ENCODE data around the gene TGM3.

The TGM3 gene

GRCh38 chr20:2338411-2339066 is 42.7 kb downstream of the TGM3 start:
- no peak for DNase-seq (ENCODE audit: low spot score)

DNA sequence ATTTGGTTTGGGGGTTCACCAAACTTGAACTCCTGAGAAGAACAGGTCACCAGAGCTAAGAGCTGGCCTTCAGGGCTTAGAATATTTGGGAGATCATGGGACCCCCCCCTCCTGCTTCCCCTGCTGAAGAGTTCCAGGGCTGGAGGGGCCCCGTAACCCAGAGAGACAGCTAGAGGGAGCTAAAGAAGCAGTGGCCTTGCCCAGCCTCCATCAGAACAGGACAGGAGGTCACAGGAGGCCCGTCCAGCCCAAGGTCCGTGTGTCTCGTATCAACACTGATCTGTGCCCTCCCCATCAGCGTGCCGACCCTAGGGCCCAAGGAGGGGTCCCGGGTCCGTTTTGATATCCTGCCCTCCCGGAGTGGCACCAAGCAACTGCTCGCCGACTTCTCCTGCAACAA is 44.3 kb downstream of the TGM3 start:
- DNase-seq (ENCODE audit: low spot score) = no peak

DNA sequence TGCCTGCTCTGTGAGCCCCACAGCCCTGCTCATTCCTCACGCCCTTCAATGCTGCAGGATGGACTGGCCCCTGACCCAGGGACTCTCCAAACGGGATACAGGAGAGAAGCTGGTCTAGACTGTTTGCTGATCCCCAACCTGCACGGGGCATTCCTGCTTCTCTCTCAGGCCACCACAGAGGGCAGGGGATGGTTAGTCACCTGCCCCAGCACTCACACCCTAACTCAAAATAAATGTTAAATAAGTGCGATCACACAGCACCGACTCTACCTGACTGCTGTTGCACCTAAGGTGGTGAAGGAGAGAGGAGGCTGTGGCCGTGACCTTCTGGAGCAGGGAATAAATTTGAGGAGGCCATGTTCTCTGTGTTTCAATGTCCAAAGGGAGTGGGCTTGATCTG is 45.0 kb downstream of the TGM3 start:
- DNase-seq (ENCODE audit: low spot score) = no peak

GRCh38 chr20:2341336-2341735 is 45.5 kb downstream of the TGM3 start:
- no peak for DNase-seq (ENCODE audit: low spot score)

DNA sequence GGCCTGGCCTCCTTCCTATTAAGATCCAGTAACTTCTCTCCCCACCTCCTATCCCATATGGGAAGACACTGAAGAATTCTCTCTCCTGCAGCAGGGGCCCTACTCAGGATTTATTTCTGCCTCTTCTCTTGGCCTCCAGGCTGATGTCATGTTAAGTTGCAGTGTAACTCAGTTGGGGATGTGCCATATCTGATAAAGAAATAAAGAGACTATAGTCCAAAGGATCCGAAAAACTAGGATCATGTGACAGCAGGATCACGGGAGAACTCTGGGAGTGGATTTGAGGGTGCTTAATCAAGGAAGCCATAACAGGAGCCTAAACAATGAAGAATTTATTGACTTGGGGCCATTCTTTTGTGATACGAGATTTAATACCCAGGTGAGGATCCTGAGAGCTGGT is 46.4 kb downstream of the TGM3 start:
- DNase-seq (ENCODE audit: low spot score) = no peak

- DNase-seq (ENCODE audit: low spot score) = no peak
These were observed 50.4 kb downstream of the TGM3 start for GRCh38 chr20:2346188-2346587.

- DNase-seq (ENCODE audit: low spot score) = no peak
These were observed 52.5 kb downstream of the TGM3 start for GRCh38 chr20:2348336-2348735.

DNA sequence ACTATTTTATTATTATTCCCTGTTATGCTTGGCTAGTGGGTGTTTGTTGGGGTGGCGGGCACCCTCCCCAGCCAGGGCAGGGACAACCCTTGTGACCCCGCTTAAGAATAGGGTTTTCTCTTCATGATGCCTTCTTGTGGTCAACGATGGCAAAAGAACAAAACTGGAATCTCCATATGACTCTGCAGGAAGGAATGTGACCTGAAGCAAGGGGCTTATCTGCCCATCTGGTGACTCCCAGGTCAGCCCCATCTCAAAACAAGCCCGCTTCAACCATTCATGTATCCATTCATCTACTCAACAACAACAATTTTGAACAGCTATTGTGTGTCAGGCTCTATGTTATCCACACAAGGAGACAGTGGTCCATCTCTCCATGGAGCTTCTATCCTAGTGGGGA is 54.0 kb downstream of the TGM3 start:
- no peak for DNase-seq (ENCODE audit: low spot score)

- no peak for DNase-seq (ENCODE audit: low spot score)
These were observed 54.8 kb downstream of the TGM3 start for GRCh38 chr20:2350606-2351005.

DNA sequence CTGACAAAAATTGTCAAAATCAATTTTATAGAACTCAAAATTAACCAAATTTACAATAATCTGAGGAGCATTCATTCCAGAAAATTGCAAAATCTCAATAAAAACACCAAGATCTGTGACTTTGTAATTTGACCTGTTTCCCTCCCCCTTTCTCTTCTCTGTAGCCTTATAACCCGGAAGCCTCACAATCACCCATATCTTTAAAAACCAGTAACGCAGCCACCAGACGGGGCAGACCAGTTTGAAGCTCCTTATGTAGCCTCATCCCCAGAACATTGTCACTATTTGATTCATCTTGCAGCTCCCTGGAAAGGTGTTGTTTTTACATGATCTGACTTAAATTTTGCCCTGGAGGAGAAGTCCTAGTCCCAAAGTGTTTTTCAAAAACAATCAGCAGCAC is 57.4 kb downstream of the TGM3 start:
- DNase-seq (ENCODE audit: low spot score) = no peak

- DNase-seq (ENCODE audit: low spot score) = no peak
These were observed 61.3 kb downstream of the TGM3 start for GRCh38 chr20:2357114-2357513.

- DNase-seq (ENCODE audit: low spot score) = no peak
These were observed 62.2 kb downstream of the TGM3 start for GRCh38 chr20:2358006-2358405.

GRCh38 chr20:2361035-2361593 is 65.3 kb downstream of the TGM3 start:
- no peak for DNase-seq (ENCODE audit: low spot score)

DNA sequence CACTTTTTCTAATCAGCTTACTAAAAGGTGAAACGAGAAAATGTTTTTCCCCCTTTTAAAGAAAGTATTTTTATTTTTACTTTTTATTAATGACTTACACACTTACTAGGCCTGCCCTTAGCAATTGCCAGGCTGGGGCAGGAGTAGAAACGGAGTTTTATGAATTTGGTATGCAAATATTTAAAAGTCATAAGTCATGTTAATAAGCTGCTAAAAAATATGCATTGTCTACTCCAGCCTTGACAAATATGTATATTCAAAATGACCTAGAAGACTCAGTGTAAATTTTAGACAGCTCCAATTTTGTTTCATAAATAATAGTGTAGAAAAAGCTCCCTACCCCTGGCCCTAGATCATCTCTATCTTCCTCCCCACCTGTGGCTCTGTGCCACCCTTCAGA is 67.4 kb downstream of the TGM3 start:
- no peak for DNase-seq (ENCODE audit: low spot score)

DNA sequence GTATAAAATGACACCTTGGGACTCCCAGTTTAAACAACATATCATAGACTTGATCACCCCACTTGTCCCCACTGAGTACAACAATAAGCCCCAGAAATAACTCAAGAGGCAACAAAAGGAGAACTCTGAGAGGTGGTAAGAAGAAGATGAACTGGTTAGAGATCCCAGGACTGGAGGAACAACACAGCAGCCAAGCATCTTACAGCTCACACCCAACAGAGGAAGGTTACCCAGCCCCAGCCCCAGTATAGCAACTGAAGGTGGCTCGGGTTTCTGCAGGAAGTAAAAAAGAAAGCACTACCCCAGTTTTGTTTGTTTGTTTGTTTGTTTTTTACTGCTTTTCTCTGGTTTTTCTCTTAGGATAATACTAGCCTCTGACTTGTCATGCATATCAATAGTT is 67.8 kb downstream of the TGM3 start:
- no peak for DNase-seq (ENCODE audit: low spot score)

GRCh38 chr20:2364044-2364443 is 68.2 kb downstream of the TGM3 start:
- no peak for DNase-seq (ENCODE audit: low spot score)

- no peak for DNase-seq (ENCODE audit: low spot score)
These were observed 69.3 kb downstream of the TGM3 start for GRCh38 chr20:2365091-2365490.

GRCh38 chr20:2365666-2366065 is 69.9 kb downstream of the TGM3 start:
- no peak for DNase-seq (ENCODE audit: low spot score)

GRCh38 chr20:2368621-2369020 is 72.8 kb downstream of the TGM3 start:
- no peak for DNase-seq (ENCODE audit: low spot score)

DNA sequence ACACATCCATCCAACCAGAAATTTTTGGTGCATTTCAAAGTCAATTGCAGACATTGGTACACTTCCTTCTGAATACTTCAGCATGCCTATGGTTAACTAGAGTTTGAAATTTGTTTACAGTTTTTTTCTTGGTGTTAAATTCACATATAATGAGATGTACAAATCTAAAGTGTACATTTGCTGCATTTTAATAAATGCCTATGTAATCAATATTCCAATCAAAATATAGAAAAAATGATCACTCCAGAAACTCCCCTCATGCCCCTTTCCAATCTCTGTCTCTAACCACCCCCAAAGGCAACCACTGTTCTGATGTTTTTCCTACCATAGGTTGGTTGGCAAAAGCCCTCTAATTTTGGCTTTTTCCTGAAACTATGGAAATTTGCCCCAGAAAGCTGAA is 77.3 kb downstream of the TGM3 start:
- no peak for DNase-seq (ENCODE audit: low spot score)

- no peak for DNase-seq (ENCODE audit: low spot score)
These were observed 78.7 kb downstream of the TGM3 start for GRCh38 chr20:2374346-2375125.

- no peak for DNase-seq (ENCODE audit: low spot score)
These were observed 83.1 kb downstream of the TGM3 start for GRCh38 chr20:2378893-2379292.

DNA sequence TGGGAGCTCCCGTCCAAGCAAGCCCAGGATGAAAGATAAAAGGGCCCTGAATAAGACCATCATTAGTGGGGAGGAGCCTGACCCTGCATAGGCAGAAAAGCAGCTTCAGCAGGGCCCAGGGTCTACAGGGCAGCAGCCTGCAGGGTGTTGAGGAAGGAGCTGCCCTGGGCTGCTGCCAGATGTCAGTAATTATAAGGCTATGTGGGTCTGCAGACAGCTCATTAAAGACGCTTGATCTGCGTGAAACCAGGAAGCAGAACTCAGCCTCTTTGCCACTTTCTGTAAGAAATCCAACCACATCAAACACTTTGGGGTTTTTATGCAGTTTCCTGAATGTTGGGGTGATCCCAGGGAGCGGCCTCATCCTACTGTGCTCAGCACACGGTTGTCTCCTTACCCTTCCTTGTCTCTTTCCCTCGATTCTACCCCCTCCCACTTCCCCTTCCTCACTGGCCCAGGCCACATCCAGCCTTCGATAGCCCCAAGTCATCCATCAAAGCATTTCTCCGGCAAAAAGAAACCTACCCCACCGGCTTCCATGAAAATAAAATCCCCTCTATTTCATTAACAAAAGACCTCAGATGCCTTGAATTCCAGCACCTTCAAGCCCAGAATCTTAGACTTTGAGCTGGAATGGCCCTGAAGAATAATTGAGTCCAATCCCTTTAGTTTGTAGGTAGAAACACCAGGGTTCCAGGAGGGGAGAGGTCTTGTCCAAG is 83.9 kb downstream of the TGM3 start:
- peak; percentile 28 for DNase-seq (ENCODE audit: low spot score)

All from NAMALWA (cell line).